Gastrocnemius medialis (tissue), 4 donors: Measurements from ENCODE around the gene C2orf76. TPM values are rescaled to one million over a fixed set of nuclear protein-coding genes. Genes with fewer than 3 reads are reported as not detected.
A peak's percentile ranks its signal among the peaks of the same experiment; 100 is the strongest.

Experiments used
- ATAC-seq, 2 donors: fragments of 150-250 bp; one replicate each; pipeline ENCODE4 v1.9.1; 2016
- DNase-seq, 2 donors: peaks; one replicate each; pipeline ENCODE4 v3.0.0-alpha.2; 2019
- H3K27ac ChIP-seq, 4 donors: fragments of 200-600 bp; sonication (generic); 1 replicate in 1 of 4; 2 replicates in 3 of 4; pipeline ENCODE4 v1.5.1; 2016 to 2018; ENCODE audit warnings: mild to moderate bottlenecking in 2 of 4, moderate library complexity in 1 of 4
- H3K27me3 ChIP-seq, 3 donors: fragments of 200-600 bp; sonication (generic) in 2 of 3; 1 replicate in 1 of 3; 2 replicates in 2 of 3; pipeline versions ENCODE4 v1.5.1 to v1.6.0; 2016 to 2019; ENCODE audit warnings: mild to moderate bottlenecking in 1 of 3, moderate library complexity in 1 of 3
- H3K36me3 ChIP-seq, 2 donors: fragments of 200-600 bp; sonication (generic) in 1 of 2; one replicate each; pipeline ENCODE4 v1.5.1; 2017 to 2018
- H3K4me1 ChIP-seq, 2 donors: fragments of 200-600 bp; sonication (generic) in 1 of 2; one replicate each; pipeline ENCODE4 v1.5.1; 2016 to 2017; ENCODE audit warnings: mild to moderate bottlenecking in 2 of 2
- H3K4me3 ChIP-seq, 4 donors: fragments of 200-600 bp; sonication (generic) in 3 of 4; 1 replicate in 1 of 4; 2 replicates in 3 of 4; pipeline ENCODE4 v1.5.1; 2016 to 2019; ENCODE audit warnings: mild to moderate bottlenecking in 2 of 4
- H3K9me3 ChIP-seq, 3 donors: fragments of 200-600 bp; sonication (generic) in 2 of 3; 1 replicate in 1 of 3; 2 replicates in 2 of 3; pipeline ENCODE4 v1.5.1; 2016 to 2019
- CTCF ChIP-seq, 5 experiments: fragments of 450-650 bp in 3 of 5; fragments of 200-600 bp in 2 of 5; sonication (generic) in 2 of 5; IDR thresholded peaks in 4 of 5; conservative IDR thresholded peaks in 1 of 5; 1 replicate in 4 of 5; 2 replicates in 1 of 5; pipeline ENCODE4 v1.5.1; 2016 to 2019; ENCODE audit warnings: antibody characterized with exemption in 5 of 5, mild to moderate bottlenecking in 3 of 5, moderate library complexity in 3 of 5
- POLR2A ChIP-seq, 2 donors: fragments of 450-650 bp; IDR thresholded peaks; one replicate each; pipeline ENCODE4 v1.6.1; 2017; ENCODE audit warnings: antibody characterized with exemption in 2 of 2, mild to moderate bottlenecking in 2 of 2, moderate library complexity in 2 of 2
- in situ Hi-C, 4 donors: fragments of 200-750 bp; cut with MboI; loops; one replicate each; pipeline versions ENCODE4 v1.15.0 to v1.8.0; 2017; ENCODE audit warnings: low sequenced_read_pairs in 4 of 4
- intact Hi-C: fragments of 100-400 bp; cut with DNase I; formaldehyde crosslinking; loops from one replicate; pipeline ENCODE4 v1.15.1; 2023; ENCODE audit warnings: low total_unique reads
- total RNA-seq, 4 donors: library from RNA; depleted of rRNA; stranded (reverse); fragments of >200 nt; gene quantifications; one replicate each; pipeline versions ENCODE4 v1.1.0 to v1.2.3, GENCODE V29; 2016

The C2orf76 gene
- total RNA-seq, 4 donors from 2014 or later = 0.61 to 5.9 (median 2.6) TPM; not detected in 1

- in situ Hi-C loops = loop anchor here in 1 of 4 donors (10.0 kb wide), 1 partner anchor 405 kb away; no protein-coding TSS in a partner anchor
- H3K27ac ChIP-seq = peak overlapping the region; percentile 11 to 77 (median 62)
- intact Hi-C loops = loop anchor here (2.0 to 10.0 kb wide), 4 partner anchors 71 to 407 kb away; no protein-coding TSS in a partner anchor
- no peaks in the 10 kb centered on the region for H3K36me3 ChIP-seq
- no peak overlapping the region for H3K4me3 ChIP-seq
- DNase-seq = no peak
- H3K4me1 ChIP-seq = peaks cover 12 to 26% of the 10 kb centered on the region in 2 donors
- H3K9me3 ChIP-seq = no peaks in the 10 kb centered on the region
- H3K27me3 ChIP-seq = no peaks in the 10 kb centered on the region
- TF ChIP-seq CTCF (IDR thresholded peaks at IDR 0.05 in 4 of 5, conservative IDR thresholded peaks at IDR 0.05 in 1 of 5) (no peak), POLR2A (IDR thresholded peaks at IDR 0.05) (no peak)
- ATAC-seq = no peak
Observed at GRCh38 chr2:119289642-119290041, 77.0 kb downstream of the C2orf76 start.

- Histone ChIP-seq H3K36me3 (no peaks in the 10 kb centered on the region), H3K27ac (peak overlapping the region; percentile 43 to 77 (median 62)), H3K9me3 (no peaks in the 10 kb centered on the region), H3K4me1 (peaks cover 13 to 26% of the 10 kb centered on the region in 2 donors), H3K27me3 (no peaks in the 10 kb centered on the region), H3K4me3 (no peak overlapping the region)
- intact Hi-C loops = no loop called here
- in situ Hi-C loops = no loop called here
- no peak for TF ChIP-seq POLR2A (IDR thresholded peaks at IDR 0.05)
- TF ChIP-seq CTCF (IDR thresholded peaks at IDR 0.05 in 4 of 5, conservative IDR thresholded peaks at IDR 0.05 in 1 of 5) = no peak
- ATAC-seq = peak; percentile 49 to 68
- peak; percentile 48 to 63 for DNase-seq
Observed at GRCh38 chr2:119289093-119289492, 77.5 kb downstream of the C2orf76 start.

GRCh38 chr2:119288576-119288975 lies 78.1 kb downstream of the C2orf76 start:
- in situ Hi-C loops = no loop called here
- peak overlapping the region; percentile 43 to 77 (median 62) for H3K27ac ChIP-seq
- H3K36me3 ChIP-seq = no peaks in the 10 kb centered on the region
- H3K27me3 ChIP-seq = no peaks in the 10 kb centered on the region
- DNase-seq (no peak), ATAC-seq (no peak)
- H3K4me1 ChIP-seq = peaks cover 14 to 25% of the 10 kb centered on the region in 2 donors
- intact Hi-C loops = no loop called here
- H3K9me3 ChIP-seq = no peaks in the 10 kb centered on the region
- no peak for TF ChIP-seq POLR2A (IDR thresholded peaks at IDR 0.05)
- TF ChIP-seq CTCF (IDR thresholded peaks at IDR 0.05 in 4 of 5, conservative IDR thresholded peaks at IDR 0.05 in 1 of 5) = no peak
- no peak overlapping the region for H3K4me3 ChIP-seq

- Histone ChIP-seq H3K27ac (no peak overlapping the region), H3K4me3 (no peak overlapping the region), H3K27me3 (no peaks in the 10 kb centered on the region), H3K4me1 (peaks cover 14 to 26% of the 10 kb centered on the region in 2 donors), H3K36me3 (no peaks in the 10 kb centered on the region), H3K9me3 (no peaks in the 10 kb centered on the region)
- intact Hi-C loops = no loop called here
- TF ChIP-seq POLR2A (IDR thresholded peaks at IDR 0.05) (no peak), CTCF (IDR thresholded peaks at IDR 0.05 in 4 of 5, conservative IDR thresholded peaks at IDR 0.05 in 1 of 5) (no peak)
- no peak for DNase-seq
- no peak for ATAC-seq
- in situ Hi-C loops = no loop called here
Observed at GRCh38 chr2:119286661-119287060, 80.0 kb downstream of the C2orf76 start.

GRCh38 chr2:119283873-119284331 lies 82.7 kb downstream of the C2orf76 start:
- intact Hi-C loops (loop anchor here (1.0 to 2.0 kb wide), 3 partner anchors 10 to 61 kb away; partner anchors contain the start of gene STEAP3), in situ Hi-C loops (no loop called here)
- DNase-seq = peak; percentile 94 to 97
- TF ChIP-seq POLR2A (IDR thresholded peaks at IDR 0.05) (no peak), CTCF (IDR thresholded peaks at IDR 0.05 in 4 of 5, conservative IDR thresholded peaks at IDR 0.05 in 1 of 5) (no peak)
- Histone ChIP-seq H3K27me3 (no peaks in the 10 kb centered on the region), H3K36me3 (no peaks in the 10 kb centered on the region), H3K9me3 (no peaks in the 10 kb centered on the region), H3K27ac (peak overlapping the region; percentile 77 to 90 (median 83)), H3K4me3 (no peak overlapping the region), H3K4me1 (peaks cover 14 to 18% of the 10 kb centered on the region in 2 donors)
- ATAC-seq = peak; percentile 96
